GM18507 (cell line): ENCODE measurements around the gene RANBP9.

Experiments
- DNase-seq: peaks from one replicate; pipeline ENCODE4 v3.0.0; 2011; ENCODE audit warnings: low read depth; ENCODE audit not compliant: insufficient read length; ENCODE audit errors: extremely low spot score
- FAIRE-seq: peaks from 2 replicates; lab custom pipeline; 2011; peaks lifted over from hg19 to GRCh38; lab: Jason Lieb, UNC

RANBP9 gene

DNA sequence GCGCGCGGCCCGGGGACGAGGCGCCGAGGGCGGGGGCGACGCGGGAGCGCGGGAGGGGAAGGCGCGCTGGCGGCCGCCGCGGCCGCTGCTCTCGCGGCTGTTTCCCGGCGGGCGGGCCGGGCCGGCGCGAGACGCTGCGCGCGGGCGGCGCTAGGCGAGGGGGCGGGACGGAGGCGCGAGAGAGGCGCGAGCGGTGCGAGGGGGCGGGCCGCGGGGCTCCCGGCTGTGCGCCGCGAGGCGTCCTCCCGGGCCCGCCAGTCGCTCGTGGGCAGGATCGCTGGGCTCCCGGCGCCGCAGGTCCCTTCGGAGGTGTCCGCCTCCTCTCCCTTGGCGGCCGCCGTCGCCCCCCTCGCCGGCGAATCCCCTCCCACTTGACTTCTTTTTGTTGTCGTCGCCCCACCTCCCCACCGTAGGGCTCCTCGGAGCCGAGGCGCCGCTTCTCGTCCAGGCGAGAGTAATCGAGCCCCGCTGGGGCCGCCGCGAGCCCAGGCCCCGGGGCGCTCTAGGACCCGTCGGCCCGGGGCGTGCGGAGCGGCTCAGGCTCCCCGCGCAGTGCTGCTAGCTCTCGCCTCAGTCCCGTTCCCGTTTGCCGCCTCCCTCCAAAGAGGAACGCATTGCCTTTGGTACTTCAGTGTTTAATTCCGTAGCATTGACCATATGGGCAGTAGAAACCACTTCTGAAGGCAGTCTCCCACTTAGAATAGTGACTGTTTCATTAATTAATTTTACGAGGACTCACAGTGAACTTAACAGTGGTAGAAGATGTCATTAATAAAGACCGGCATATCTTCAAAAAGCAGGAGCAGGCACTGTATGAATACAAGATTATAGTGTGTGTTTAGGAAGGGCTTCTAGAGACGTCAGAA lies at the start of gene RANBP9:
RANBP9 (minus strand) TSS at position 103 of the 866 bp plus-strand sequence. CDS start 330 bp downstream, outside the sequence.
- FAIRE-seq, result peak; percentile 82
- peak; percentile 73 for DNase-seq

DNA sequence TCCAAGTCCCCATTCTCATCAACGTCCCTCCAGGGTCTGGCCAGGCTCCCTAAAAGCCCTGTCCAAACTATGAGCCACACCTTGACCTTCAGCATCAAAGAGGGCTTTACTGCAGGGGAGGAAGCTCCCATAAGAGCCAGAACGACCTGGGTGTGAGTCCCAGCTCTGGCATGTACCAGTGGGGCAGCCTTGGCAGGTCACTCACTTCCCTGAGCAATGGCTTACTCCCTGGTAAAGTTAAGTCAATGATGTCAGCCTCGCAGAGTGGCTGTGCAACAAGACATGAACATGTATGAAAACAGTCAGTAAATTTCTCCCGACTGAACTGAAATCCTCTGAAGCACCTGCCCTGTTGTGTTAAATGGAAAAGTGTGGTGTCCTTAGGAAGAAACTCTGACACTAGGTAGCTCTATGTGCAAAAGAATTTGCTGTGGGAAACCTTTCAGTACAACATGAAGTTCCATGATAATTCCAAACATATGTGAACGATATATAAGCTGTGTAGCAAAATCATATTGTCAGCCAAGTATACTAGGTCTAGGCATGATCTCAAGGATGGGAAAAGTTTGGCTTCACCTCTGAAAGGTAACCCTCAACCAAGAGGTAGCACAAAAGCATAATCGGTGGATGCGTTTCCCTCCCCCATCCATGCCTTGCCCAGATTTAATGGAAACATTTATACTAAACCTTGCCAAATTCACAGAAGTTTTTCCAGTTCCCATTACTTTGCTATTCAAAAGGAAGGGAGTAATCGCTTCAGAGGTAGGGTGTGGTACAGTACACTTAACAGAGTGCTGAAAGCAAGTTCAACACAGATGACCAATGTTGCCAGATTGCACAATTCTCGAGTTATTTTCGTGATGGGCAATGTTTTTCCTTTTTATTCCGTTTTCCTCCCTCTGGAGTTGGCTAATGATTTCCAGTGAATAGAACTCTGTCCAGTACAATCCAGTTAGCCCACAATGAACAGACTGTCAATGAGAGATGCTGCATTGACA lies 49.0 kb upstream of the RANBP9 start:
- no peak for FAIRE-seq

DNA sequence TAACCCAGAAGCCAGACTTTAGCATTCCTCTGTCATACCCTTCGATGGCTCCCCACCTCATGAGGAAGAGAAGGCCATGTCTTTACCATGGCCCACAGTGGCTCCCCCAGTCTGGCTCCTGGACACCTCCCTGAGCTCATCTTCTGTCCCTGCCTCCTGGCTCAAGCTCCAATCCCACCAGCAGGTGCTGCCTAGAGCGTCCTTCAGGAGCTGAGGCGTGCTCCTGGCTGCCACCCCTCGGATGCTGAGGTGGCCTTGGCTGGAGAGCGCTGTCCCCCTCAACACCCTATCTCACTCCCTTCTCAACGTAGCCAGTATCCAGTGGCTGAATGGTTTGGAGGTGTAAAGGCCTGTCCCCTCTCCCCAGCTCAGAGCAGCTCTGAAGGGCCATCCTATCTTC lies 47.4 kb upstream of the RANBP9 start:
- FAIRE-seq (no peak), DNase-seq (no peak)

More for the DNA sequence above, 49.0 kb upstream of the RANBP9 start:
- DNase-seq, result no peak

DNA sequence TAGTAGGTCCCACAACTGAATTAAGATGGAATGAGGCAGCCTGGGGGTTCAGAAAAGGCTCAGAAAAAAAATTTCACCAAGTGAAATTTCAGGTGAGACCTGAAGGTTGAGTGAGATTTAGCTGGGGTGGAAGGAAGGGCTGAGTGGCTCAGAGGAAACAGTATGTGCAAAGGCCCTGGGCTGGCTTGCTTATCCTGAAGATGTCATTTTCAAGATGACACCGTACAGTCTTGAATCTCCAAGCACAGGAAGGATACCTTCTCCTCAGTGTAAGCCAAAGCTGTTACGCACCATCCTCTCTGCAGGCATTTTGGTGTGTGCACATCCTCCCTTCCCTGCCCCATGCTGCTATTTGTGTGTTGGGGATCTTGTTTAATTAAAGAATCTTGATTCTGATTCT lies 43.0 kb upstream of the RANBP9 start:
- DNase-seq, result no peak

DNA sequence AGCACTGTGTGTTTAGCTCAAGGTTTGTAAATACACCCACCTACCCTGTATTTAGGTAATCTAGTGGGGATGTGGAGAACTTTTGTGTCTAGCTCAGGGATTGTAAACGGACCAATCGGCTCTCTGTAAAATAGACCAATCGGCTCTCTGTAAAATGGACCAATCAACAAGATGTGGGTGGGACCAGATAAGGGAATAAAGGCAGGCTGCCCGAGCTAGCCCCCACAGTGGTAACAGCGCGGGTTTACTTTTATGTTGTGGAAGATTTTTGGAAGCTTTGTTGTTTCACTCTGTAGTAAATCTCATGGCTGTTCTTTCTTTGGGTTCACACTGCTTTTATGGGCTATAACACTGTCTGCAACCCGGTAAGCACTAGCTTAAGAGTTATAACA lies 32.1 kb upstream of the RANBP9 start:
- no peak for FAIRE-seq

More for the DNA sequence above, 43.0 kb upstream of the RANBP9 start:
- no peak for FAIRE-seq

DNA sequence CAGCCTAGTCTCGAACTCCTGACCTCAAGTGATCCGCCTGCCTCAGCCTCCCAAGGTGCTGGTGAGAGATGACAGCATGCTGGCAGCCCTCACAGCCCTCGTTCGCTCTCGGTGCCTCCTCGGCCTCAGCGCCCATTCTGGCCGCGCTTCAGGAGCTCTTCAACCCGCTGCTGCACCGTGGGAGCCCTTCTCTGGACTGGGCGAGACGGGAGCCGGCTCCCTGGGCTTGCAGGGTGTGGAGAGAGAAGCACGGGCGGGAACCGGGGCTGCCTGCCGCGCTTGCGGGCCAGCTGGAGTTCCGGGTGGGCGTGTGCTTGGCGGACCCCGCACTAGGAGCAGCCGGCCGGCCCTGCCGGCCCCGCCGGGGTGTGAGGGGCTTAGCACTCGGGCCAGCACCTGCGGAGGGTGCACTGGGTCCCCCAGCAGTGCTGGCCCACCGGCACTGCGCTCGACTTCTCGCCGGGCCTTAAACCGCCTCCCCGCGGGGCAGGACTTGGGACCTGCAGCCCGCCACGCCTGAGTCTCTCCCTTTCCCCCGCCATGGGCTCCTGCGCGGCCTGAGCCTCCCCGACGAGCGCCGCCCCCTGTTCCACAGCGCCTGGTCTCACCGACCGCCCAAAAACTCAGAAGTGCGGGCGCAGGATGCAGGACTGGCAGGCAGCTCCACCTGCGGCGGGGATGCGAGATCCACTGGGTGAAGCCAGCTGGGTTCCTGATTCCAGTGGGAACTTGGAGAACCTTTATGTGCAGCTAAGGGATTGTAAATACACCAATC lies 31.5 kb upstream of the RANBP9 start:
- DNase-seq, result no peak
- no peak for FAIRE-seq

More for the DNA sequence above, 32.1 kb upstream of the RANBP9 start:
- no peak for DNase-seq

DNA sequence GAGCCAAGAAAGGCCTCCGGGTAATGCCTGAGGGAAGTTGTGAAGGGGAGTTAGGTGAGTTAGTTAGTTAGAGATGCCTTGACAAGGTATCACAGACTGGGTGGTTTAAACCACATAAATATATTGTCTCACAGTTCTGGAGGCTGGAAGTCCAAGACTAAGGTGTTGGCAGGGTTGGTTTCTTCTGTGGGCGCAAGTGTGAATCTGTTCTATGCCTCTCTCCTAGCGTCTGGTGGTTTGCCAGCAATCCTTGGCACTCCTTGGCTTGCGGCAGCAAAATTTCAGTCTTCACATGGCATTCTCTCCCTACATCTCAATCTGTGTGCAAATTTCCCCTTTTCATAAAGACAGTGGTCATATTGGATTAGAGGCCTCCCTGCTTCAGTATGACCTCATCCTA lies 29.7 kb upstream of the RANBP9 start:
- no peak for DNase-seq
- FAIRE-seq, result no peak

DNA sequence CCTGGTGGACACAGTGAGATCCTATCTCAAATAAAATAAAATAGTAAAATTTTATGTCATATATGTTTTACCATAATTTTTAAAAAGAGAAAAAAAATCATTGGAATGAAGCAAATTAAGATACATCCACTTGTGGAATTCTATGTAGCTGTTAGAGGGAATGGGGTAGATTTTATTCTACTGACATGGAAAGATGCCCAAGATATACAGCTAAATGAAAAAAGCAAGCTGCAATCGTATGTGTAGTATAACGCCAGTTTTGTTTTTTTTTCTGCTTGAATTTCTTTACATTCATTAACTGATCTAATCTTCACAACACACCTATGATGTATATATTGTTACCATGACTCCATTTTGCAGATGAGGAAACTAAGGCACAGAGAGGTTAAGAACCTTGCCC lies 23.4 kb upstream of the RANBP9 start:
- FAIRE-seq (no peak), DNase-seq (no peak)

DNA sequence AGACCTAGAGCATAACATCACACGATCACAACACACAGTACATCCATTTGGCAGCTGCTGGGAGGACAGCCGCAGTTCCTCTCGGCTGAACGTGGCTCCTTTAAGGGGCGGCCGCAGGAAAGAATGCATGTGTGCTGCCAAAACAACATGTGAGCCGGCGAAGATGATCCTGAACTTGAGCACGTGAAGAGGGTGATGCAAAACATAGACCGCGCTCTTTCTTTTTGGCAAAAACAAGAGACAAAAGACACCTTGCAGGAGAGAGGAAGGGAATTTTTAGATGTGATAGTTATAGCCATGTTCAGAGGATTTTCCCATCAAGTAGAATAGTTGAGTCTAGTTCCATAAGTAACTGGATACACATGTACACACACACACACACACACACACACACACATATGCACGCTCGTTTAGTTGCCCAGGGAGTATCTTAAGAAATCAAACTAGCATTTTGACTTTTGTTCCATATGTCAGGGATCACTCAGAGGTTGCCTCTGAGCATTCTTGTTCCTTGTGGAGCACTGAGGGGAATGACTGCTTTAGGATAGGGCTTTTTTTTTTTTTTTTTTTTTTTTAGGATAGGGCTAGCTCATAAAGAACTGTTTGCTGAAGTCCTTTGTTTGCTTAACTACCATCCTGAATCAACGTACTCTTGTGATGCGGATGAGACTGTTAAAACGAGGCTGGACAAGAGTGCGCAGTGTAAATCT lies 21.7 kb upstream of the RANBP9 start:
- no peak for DNase-seq
- no peak for FAIRE-seq

DNA sequence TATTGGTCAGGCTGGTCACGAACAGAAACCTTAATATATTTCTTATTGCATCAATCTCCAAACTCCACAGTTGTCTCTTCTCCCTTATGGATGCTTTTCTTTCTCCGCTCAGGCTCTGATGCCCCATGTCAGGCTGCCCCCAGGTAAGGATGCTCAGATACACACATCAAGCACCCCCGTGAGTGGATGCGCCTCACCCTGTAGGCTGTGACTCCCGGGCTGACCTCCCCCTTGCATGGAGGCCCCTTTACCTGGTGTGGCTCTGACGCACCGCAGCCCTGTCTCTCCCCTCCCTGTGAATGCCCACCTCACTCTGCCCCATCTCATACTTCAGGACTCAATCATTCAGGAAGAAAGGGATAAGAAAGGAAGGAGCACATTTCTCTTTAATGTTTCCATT lies 19.1 kb upstream of the RANBP9 start:
- no peak for DNase-seq
- no peak for FAIRE-seq

DNA sequence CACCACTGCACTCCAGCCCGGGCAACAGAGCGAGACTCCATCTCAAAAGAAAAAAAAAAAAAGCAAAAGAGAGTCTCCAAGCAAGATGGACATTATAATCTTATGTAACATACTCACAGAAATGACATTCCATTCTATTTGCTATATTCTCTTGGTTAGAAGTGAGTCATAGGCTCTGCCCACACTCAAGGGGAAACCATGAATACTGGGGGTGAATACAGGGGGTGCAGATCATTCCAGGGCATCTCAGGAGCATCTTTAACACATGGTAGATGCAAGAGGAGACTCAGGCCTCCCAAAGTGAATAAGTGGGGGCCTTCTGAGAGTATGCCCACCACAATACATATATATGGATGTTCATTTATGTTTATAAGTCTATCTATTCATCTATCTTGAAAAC lies 18.3 kb upstream of the RANBP9 start:
- no peak for DNase-seq
- no peak for FAIRE-seq

DNA sequence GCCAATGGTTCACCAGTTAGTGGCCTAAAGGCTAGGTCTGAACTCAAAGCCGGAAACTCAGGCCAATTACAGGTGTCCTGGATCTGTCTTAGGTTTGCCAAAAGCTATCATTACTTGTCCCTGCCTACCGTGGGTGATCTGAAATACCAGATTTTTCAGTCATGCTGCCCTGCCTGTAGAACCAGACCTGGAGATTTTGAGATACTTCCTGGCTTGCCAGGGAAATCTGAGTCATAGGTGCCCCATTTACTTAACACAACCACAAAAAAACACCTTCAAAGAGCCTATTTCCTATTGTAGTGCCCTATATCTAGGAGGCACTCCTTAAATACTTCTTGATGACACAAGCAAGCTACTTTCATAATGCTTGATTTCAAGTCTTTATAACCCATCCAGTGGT lies 13.9 kb upstream of the RANBP9 start:
- no peak for DNase-seq

DNA sequence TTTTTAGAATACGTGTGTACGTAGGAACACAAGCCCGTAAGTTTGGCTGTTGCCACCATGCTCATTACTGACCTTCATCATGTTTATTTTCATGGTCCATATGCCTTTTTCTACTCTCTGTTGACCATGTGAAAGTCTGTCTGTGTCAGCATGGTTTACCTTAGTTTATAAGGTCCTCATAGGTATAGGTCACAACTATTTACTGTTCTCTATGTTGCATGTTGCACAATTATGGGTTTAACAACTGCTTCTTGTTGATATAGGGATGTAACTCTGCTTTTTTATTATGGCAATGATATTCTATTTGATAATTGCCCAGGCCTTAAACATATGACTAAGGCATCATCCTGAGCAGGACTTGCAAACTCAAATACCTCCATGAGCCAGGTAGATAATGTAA lies 13.4 kb upstream of the RANBP9 start:
- DNase-seq (no peak), FAIRE-seq (no peak)

More for the DNA sequence above, 13.9 kb upstream of the RANBP9 start:
- no peak for FAIRE-seq

DNA sequence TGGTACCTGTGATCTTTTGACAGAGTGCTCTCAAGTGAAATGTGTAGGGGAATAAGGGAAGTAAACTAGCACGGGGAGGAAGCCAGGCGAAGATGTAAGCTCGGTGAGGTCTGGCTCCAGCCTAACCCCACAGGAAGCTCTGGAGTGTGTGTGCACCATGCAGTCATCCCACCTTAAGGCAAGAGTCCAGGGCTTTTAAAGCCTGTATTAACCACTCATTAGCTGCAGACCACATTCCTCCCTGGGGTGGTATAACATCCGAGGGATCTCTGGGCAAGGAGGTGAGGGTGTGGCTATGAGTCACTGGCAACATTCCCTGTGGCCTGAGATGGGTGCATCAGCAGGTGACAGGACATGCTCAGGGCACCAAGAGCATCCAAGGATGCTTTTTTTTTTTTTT lies 12.5 kb upstream of the RANBP9 start:
- no peak for DNase-seq

DNA sequence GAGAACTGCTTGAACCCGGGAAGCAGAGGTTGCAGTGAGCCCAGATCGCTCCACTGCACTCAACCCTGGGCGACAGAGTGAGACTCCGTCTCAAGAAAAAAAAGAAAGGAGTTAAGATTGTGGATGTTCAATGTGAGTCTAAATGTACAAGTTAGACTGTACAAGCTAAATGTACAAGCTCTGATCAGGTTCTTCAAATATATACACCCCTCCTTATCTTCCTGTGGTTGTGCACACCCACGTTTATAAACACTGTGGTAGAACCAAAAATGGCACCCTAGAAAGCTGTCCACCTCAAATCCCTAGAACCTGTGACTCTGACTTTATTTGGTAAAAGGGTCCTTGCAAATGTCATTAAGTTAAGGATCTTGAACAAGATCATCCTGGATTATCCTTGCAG lies 11.2 kb upstream of the RANBP9 start:
- DNase-seq, result no peak
- no peak for FAIRE-seq

More for the DNA sequence above, 12.5 kb upstream of the RANBP9 start:
- no peak for FAIRE-seq

DNA sequence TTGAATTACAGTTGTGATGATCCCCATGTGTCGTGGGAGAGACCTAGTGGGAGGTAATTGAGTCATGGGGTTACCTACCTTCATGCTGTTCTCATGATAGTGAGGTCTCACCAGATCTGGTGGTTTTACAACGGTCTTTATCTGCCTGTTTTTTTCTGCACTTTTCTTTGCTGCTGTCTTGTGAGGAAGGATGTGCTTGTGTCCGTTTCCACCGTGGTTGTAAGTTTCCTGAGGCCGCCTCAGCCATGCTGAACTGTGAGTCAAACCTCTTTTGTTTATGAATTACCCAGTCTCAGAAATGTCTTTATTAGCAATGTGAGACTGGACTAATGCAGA lies 6.5 kb upstream of the RANBP9 start:
- DNase-seq (no peak), FAIRE-seq (no peak)

DNA sequence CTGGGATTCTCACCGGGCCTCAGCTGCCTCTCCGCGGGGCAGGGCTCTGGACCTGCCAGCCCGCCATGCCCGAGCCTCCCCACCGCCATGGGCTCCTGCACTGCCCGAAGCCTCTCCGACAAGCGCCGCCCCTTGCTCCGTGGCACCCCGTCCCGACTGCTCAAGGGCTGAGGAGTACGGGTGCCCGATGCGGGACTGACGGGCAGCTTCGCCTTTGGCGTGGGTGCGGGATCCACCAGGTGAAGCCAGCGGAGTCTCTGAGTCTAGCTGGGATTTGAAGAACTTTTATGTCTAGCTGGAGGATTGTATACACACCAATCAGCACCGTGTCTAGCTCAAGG lies 5.3 kb upstream of the RANBP9 start:
- FAIRE-seq (no peak), DNase-seq (no peak)

DNA sequence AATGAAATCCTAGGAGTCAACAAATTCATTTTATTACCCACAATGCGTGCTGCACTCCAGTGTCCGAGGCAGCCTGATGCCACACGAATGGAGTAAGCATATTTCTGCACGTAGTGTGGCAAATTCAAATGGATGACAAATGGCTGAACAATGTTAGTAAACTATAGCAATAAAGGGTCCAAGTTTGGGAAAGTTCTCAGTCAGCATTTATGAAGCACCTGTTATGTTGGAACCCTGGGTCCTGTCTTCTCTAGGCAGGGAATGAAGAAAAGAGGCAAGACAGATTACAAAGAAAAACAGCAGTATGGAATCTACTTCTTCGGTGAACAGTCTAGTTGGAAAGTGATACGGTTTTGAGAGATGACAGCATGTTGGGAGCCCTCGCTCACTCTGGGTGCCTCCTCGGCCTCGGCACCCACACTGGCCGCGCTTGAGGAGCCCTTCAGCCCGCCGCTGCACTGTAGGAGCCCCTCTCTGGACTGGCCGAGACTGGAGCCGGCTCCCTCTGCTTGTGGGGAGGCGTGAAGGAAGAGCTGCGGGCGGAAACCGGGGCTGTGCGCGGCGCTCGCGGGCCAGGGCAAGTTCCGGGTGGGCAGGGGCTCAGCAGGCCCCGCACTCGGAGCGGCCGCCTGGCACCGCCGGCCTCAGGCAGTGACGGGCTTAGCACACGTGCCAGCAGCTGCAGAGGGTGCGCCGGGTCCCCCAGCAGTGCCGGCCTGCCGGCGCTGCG lies 4.8 kb upstream of the RANBP9 start:
- FAIRE-seq (no peak), DNase-seq (no peak)
